Measurements from ENCODE around the gene SMC6. TPM values are rescaled to one million over a fixed set of nuclear protein-coding genes. Genes with fewer than 3 reads are reported as not detected.

SMC6 gene
- total RNA-seq, 2 donors from 2014 or later = 14.1 to 14.4 TPM

DNA sequence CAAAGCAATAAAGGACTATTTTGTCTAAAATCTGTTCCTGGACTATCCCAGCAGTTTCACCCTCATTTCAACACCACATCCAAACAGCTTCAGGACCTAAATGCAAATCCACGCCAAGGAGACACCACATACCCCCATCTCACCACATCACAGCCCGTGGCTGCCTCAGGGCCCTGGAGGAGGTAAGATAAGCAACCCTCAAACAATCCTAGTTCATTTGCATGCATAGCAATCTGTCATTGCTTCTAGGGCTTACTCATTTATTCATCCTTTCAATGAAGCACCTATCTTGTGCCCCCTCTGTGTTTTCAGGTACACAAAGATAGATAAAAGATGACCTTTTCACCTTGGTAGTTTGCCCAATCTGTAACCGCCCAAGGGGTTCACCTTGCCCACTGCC lies 126.6 kb downstream of the SMC6 start:
- Mint-ChIP-seq H3K4me3 (no peak overlapping the region), H3K36me3 (ENCODE audit: low read depth) (no peaks in the 10 kb centered on the region), H3K4me1 (peaks cover 3% of the 10 kb centered on the region), H3K27me3 (peaks cover 27% of the 10 kb centered on the region), H3K27ac (no peak overlapping the region)
- no peaks in the 10 kb centered on the region for H3K9me3 ChIP-seq (ENCODE audit: control insufficient read depth, low read length, poor library complexity, severe bottlenecking)
- ATAC-seq (no peak), DNase-seq (no peak)

GRCh38 chr2:17625446-17625845 lies 128.2 kb downstream of the SMC6 start:
- no peak overlapping the region for H3K27ac Mint-ChIP-seq
- H3K27me3 Mint-ChIP-seq = peaks cover 40% of the 10 kb centered on the region
- no peaks in the 10 kb centered on the region for H3K9me3 ChIP-seq (ENCODE audit: control insufficient read depth, low read length, poor library complexity, severe bottlenecking)
- no peak overlapping the region for H3K4me3 Mint-ChIP-seq
- no peaks in the 10 kb centered on the region for H3K36me3 Mint-ChIP-seq (ENCODE audit: low read depth)
- ATAC-seq (no peak), DNase-seq (no peak)
- peaks cover 3% of the 10 kb centered on the region for H3K4me1 Mint-ChIP-seq

- Mint-ChIP-seq H3K27ac (no peak overlapping the region), H3K36me3 (ENCODE audit: low read depth) (no peaks in the 10 kb centered on the region), H3K27me3 (peaks cover 48% of the 10 kb centered on the region), H3K4me1 (peaks cover under 1% of the 10 kb centered on the region), H3K4me3 (no peak overlapping the region)
- DNase-seq (no peak), ATAC-seq (no peak)
- no peaks in the 10 kb centered on the region for H3K9me3 ChIP-seq (ENCODE audit: control insufficient read depth, low read length, poor library complexity, severe bottlenecking)
Measured at GRCh38 chr2:17621781-17622180, 131.8 kb downstream of the SMC6 start.

DNA sequence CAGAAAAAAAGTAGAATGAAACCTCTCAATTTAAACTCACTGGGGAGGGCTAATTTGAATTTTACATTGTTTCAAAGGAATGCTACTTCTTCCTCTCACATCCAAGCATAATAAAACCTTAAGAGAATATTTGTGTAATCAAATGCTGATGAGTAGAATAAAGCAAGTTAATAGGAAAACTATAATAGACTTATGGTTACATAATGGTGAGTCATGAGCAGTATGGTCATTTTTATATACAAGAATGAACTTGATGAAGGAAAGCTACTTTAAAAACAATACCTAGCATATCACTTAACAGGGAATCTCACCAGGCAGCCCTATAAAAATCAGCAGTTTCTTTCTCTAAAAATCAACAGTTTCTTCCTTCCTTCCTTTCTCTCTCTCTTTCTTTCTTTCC lies 132.8 kb downstream of the SMC6 start:
- H3K4me1 Mint-ChIP-seq = no peaks in the 10 kb centered on the region
- H3K4me3 Mint-ChIP-seq = no peak overlapping the region
- H3K27me3 Mint-ChIP-seq = peaks cover 54% of the 10 kb centered on the region

GRCh38 chr2:17620280-17620679 lies 133.3 kb downstream of the SMC6 start:
- peaks cover 58% of the 10 kb centered on the region for H3K27me3 Mint-ChIP-seq
- H3K27ac Mint-ChIP-seq = peak overlapping the region; percentile 34
- DNase-seq (no peak), ATAC-seq (no peak)
- H3K36me3 Mint-ChIP-seq (ENCODE audit: low read depth) = no peaks in the 10 kb centered on the region
- H3K4me1 Mint-ChIP-seq = no peaks in the 10 kb centered on the region
- no peaks in the 10 kb centered on the region for H3K9me3 ChIP-seq (ENCODE audit: control insufficient read depth, low read length, poor library complexity, severe bottlenecking)
- H3K4me3 Mint-ChIP-seq = no peak overlapping the region

More for the DNA sequence above, 132.8 kb downstream of the SMC6 start:
- Mint-ChIP-seq H3K36me3 (ENCODE audit: low read depth) (no peaks in the 10 kb centered on the region), H3K27ac (no peak overlapping the region)
- no peaks in the 10 kb centered on the region for H3K9me3 ChIP-seq (ENCODE audit: control insufficient read depth, low read length, poor library complexity, severe bottlenecking)
- ATAC-seq (no peak), DNase-seq (no peak)

DNA sequence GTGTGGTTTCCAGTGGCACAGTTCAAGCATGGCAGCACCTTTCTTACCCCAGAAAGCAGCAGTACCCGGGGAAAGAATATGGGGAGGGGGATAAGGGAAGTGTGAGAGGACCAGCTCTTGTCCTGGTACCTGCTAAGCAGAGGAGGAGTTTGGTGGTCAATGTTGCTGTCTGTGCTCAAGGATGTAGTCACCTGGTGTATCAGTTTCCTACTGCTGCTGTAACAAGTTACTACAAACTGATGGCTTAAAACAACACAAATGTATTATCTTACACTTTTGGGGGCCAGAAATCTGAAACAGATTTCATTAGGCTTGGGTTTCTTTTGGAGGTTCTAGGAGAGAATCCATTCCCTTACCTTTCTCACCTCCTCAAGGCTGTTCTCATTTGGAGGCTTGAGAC lies 135.7 kb downstream of the SMC6 start:
- DNase-seq (no peak), ATAC-seq (no peak)
- H3K36me3 Mint-ChIP-seq (ENCODE audit: low read depth) = peaks cover 3% of the 10 kb centered on the region
- H3K4me3 Mint-ChIP-seq = no peak overlapping the region
- no peak overlapping the region for H3K27ac Mint-ChIP-seq
- peaks cover 70% of the 10 kb centered on the region for H3K27me3 Mint-ChIP-seq
- no peaks in the 10 kb centered on the region for H3K9me3 ChIP-seq (ENCODE audit: control insufficient read depth, low read length, poor library complexity, severe bottlenecking)
- H3K4me1 Mint-ChIP-seq = no peaks in the 10 kb centered on the region

DNA sequence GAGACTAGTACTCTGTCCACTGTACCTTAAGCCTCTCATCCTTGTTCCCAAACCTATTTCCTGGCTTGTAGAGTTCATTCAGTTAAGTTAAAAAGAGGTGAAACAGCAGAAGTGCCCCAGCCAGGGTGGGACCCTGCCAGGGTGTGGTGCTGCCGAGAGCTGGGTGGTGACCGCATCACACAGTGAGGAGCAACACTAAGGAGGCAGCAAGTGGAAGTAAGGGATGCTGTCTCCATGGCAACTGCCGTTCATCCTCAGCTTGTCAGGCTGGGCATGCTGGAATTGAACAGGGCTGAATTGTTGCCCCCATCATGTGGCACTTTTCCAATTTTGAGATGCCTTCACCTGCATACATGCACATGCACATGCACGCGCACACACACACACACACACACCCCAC lies 136.1 kb downstream of the SMC6 start:
- DNase-seq (no peak), ATAC-seq (no peak)
- no peaks in the 10 kb centered on the region for H3K9me3 ChIP-seq (ENCODE audit: control insufficient read depth, low read length, poor library complexity, severe bottlenecking)
- peaks cover 3% of the 10 kb centered on the region for H3K36me3 Mint-ChIP-seq (ENCODE audit: low read depth)
- H3K4me3 Mint-ChIP-seq = no peak overlapping the region
- H3K4me1 Mint-ChIP-seq = no peaks in the 10 kb centered on the region
- peaks cover 70% of the 10 kb centered on the region for H3K27me3 Mint-ChIP-seq
- no peak overlapping the region for H3K27ac Mint-ChIP-seq

DNA sequence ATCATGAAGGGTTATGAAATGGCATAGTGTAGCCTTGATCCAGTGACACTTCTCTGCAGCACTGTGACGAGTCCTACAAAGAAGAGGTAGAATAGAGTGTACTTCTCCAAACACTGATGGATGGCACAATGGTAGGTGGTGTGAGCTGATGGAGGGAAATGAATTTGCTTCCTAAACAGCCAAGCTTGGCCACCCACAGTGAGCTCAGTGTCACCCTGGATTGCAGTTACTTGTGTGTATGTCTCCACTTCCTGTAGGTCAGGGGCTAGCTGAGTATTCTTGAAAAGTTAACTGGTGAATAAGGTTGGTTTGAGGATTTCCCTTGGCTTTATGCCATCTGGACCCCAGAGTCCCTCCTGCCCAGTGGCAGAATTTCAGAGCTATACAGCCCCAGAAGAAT lies 137.2 kb downstream of the SMC6 start:
- ATAC-seq (no peak), DNase-seq (no peak)
- H3K9me3 ChIP-seq (ENCODE audit: control insufficient read depth, low read length, poor library complexity, severe bottlenecking) = no peaks in the 10 kb centered on the region
- Mint-ChIP-seq H3K27ac (no peak overlapping the region), H3K4me1 (no peaks in the 10 kb centered on the region), H3K27me3 (peaks cover 70% of the 10 kb centered on the region), H3K4me3 (no peak overlapping the region), H3K36me3 (ENCODE audit: low read depth) (peaks cover 3% of the 10 kb centered on the region)

- H3K4me3 Mint-ChIP-seq = no peak overlapping the region
- peaks cover 66% of the 10 kb centered on the region for H3K27me3 Mint-ChIP-seq
- H3K4me1 Mint-ChIP-seq = no peaks in the 10 kb centered on the region
- no peak overlapping the region for H3K27ac Mint-ChIP-seq
- no peaks in the 10 kb centered on the region for H3K9me3 ChIP-seq (ENCODE audit: control insufficient read depth, low read length, poor library complexity, severe bottlenecking)
- ATAC-seq (no peak), DNase-seq (no peak)
- peaks cover 3% of the 10 kb centered on the region for H3K36me3 Mint-ChIP-seq (ENCODE audit: low read depth)
Measured at GRCh38 chr2:17615728-17616351, 137.8 kb downstream of the SMC6 start.

DNA sequence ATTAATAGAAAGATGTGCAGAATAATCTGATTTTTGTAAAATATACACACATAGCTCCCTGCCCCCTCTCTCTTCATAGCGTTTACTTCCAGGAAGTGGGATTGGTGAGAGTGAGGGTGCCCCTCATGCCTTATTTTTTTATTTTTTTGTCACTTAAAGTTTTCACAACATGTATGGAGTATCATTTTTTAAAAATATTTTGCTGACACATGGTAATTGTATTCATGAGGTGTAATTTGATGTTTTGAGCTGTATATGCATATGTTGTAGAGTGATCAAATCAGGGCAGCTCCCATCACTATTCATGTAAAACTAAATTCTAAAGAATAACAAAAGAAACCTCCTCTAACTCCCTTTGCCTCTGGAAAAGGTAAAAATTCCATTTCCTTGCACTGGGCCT lies 138.5 kb downstream of the SMC6 start:
- H3K9me3 ChIP-seq (ENCODE audit: control insufficient read depth, low read length, poor library complexity, severe bottlenecking) = no peaks in the 10 kb centered on the region
- no peak overlapping the region for H3K27ac Mint-ChIP-seq
- peaks cover 3% of the 10 kb centered on the region for H3K36me3 Mint-ChIP-seq (ENCODE audit: low read depth)
- no peak for DNase-seq
- ATAC-seq = no peak
- no peak overlapping the region for H3K4me3 Mint-ChIP-seq
- H3K4me1 Mint-ChIP-seq = no peaks in the 10 kb centered on the region
- peaks cover 62% of the 10 kb centered on the region for H3K27me3 Mint-ChIP-seq

DNA sequence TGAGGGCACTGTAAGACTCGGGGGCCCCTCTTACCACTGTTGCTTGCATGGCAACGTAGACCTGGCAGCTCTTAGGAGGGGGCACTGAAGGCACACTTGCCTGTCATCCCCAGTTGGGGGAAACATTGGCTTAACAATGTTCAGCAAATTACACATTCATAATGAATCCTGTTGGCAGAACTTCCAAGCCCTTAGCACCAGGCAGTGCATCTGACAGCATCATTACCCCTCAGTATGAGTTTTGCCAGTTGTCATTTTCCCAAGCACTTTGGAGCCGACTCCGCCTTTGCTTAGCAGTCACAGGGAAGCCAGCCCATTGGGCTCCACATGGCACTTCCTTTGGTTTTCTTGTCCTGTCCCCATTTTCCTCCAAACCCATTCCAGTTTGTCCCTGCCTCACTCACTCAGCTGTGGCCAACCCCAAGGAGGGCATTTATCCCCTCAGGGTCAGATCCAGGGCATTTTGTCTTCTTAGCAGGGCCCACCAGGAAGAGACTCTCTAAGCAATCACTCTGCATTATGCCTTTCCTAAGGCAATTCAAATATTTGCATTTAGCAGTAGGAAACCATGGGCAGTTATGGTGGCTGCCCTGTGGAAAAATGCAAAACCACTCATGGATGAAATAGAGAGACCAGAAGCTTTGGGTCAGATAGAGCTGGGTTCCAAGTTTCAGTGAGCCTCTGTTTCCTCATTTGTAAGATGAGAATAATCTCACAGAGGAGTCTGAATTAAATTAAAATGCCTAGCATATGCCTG lies 139.3 kb downstream of the SMC6 start:
- peaks cover 54% of the 10 kb centered on the region for H3K27me3 Mint-ChIP-seq
- no peaks in the 10 kb centered on the region for H3K9me3 ChIP-seq (ENCODE audit: control insufficient read depth, low read length, poor library complexity, severe bottlenecking)
- H3K27ac Mint-ChIP-seq = no peak overlapping the region
- H3K36me3 Mint-ChIP-seq (ENCODE audit: low read depth) = peaks cover 3% of the 10 kb centered on the region
- H3K4me1 Mint-ChIP-seq = no peaks in the 10 kb centered on the region
- ATAC-seq (no peak), DNase-seq (no peak)
- no peak overlapping the region for H3K4me3 Mint-ChIP-seq
